ENCODE measurements around the gene SPOUT1. TPM values are rescaled to one million over a fixed set of nuclear protein-coding genes. Genes with fewer than 3 reads are reported as not detected.
A peak's percentile ranks its signal among the peaks of the same experiment; 100 is the strongest.

The SPOUT1 gene
- total RNA-seq, 2 experiments from 2014 or later, result 51.2 to 52.5 TPM

GRCh38 chr9:128785427-128785826, 44.2 kb downstream of the SPOUT1 start:
- Histone ChIP-seq H3K4me1 (ENCODE audit: insufficient read depth, low read length, poor library complexity, severe bottlenecking) (peaks cover 53% of the 10 kb centered on the region), H2AFZ (ENCODE audit: low read length) (no peak overlapping the region), H4K20me1 (ENCODE audit: insufficient read depth, low read length) (no peaks in the 10 kb centered on the region), H3K27ac (ENCODE audit: low read depth, low read length, poor library complexity, severe bottlenecking) (no peak overlapping the region), H3K79me2 (ENCODE audit: insufficient read depth, low read depth, low read length) (peaks cover 17% of the 10 kb centered on the region), H3K36me3 (ENCODE audit: insufficient read depth, low read length) (peaks cover 9% of the 10 kb centered on the region), H3K4me2 (ENCODE audit: low read length) (no peak overlapping the region), H3K9me2 (ENCODE audit: insufficient read depth, low read length) (no peaks in the 10 kb centered on the region), H3K4me3 (ENCODE audit: low read depth, low read length, poor library complexity, severe bottlenecking) (no peak overlapping the region), H3K9me3 (ENCODE audit: low read length) (peaks cover 23% of the 10 kb centered on the region; the same call in 1 of the 2 replicates)
- intact Hi-C loops (cut with micrococcal nuclease; ENCODE audit: unreplicated experiment), result loop anchor here (10.0 kb wide), 1 partner anchor 141 kb away; no protein-coding TSS in a partner anchor
- no TSS peak for BruUV-seq (replicated peaks)
- ChIA-PET POLR2A (interaction anchor here (0.6 to 0.7 kb wide), 3 partner anchors 20 to 330 kb away, joined by 3 to 4 read pairs (median 4); no protein-coding TSS in a partner anchor), CTCF (ENCODE audit: unreplicated experiment) (no interaction called here)
- TF ChIP-seq CTCF (conservative IDR thresholded peaks at IDR 0.05; ENCODE audit: low read length) (no peak), EZH2phosphoT487 (IDR thresholded peaks at IDR 0.05; ENCODE audit: borderline replicate concordance, low read depth, low read length) (no peak)
- DNase-seq (ENCODE audit: low spot score), result no peak

GRCh38 chr9:128782669-128783068, 46.9 kb downstream of the SPOUT1 start:
- TF ChIP-seq CTCF (conservative IDR thresholded peaks at IDR 0.05; ENCODE audit: low read length) (no peak), EZH2phosphoT487 (IDR thresholded peaks at IDR 0.05; ENCODE audit: borderline replicate concordance, low read depth, low read length) (no peak)
- peak overlapping the region; percentile 100 for H3K27ac ChIP-seq (ENCODE audit: low read depth, low read length, poor library complexity, severe bottlenecking)
- POLR2A ChIA-PET, result interaction anchor here (2.1 kb wide), 1 partner anchor 10 kb away, joined by 9 read pairs; the partner anchor contains the start of gene ZER1
- peaks cover 5% of the 10 kb centered on the region for H3K79me2 ChIP-seq (ENCODE audit: insufficient read depth, low read depth, low read length)
- CTCF ChIA-PET (ENCODE audit: unreplicated experiment), result interaction anchor here (0.6 kb wide), 1 partner anchor 20 kb away, joined by 3 read pairs; no protein-coding TSS in a partner anchor
- H3K9me2 ChIP-seq (ENCODE audit: insufficient read depth, low read length), result no peaks in the 10 kb centered on the region
- H3K4me1 ChIP-seq (ENCODE audit: insufficient read depth, low read length, poor library complexity, severe bottlenecking), result peaks cover 49% of the 10 kb centered on the region
- H4K20me1 ChIP-seq (ENCODE audit: insufficient read depth, low read length), result no peaks in the 10 kb centered on the region
- peak overlapping the region; percentile 72; the same call in 1 of the 2 replicates for H2AFZ ChIP-seq (ENCODE audit: low read length)
- intact Hi-C loops (cut with micrococcal nuclease; ENCODE audit: unreplicated experiment), result loop anchor here (10.0 kb wide), 1 partner anchor 138 kb away; no protein-coding TSS in a partner anchor
- H3K36me3 ChIP-seq (ENCODE audit: insufficient read depth, low read length), result no peaks in the 10 kb centered on the region; the same call in 1 of the 2 replicates
- H3K9me3 ChIP-seq (ENCODE audit: low read length), result peaks cover 30% of the 10 kb centered on the region; the same call in 1 of the 2 replicates
- BruUV-seq (replicated peaks), result no TSS peak
- H3K4me3 ChIP-seq (ENCODE audit: low read depth, low read length, poor library complexity, severe bottlenecking), result no peak overlapping the region
- peak overlapping the region; percentile 25; the same call in 1 of the 2 replicates for H3K4me2 ChIP-seq (ENCODE audit: low read length)
- DNase-seq (ENCODE audit: low spot score), result no peak

All from OCI-LY7 (cell line).